Endothelial cell of umbilical vein (primary cell): Measurements from ENCODE around the gene ACAD9.

Experiments
- EZH2 ChIP-seq: IDR thresholded peaks from 2 replicates; pipeline ENCODE4 v1.6.1; 2012; ENCODE audit warnings: borderline replicate concordance, low read depth, mild to moderate bottlenecking, moderate library complexity, low read length, inconsistent platforms; ENCODE audit not compliant: severe bottlenecking
- GATA2 ChIP-seq: IDR thresholded peaks from 2 replicates; pipeline ENCODE4 v1.7.0; 2011; ENCODE audit warnings: low read depth, mild to moderate bottlenecking, moderate library complexity, mixed read lengths, low read length; ENCODE audit not compliant: insufficient read length, insufficient read depth
- JUN ChIP-seq: IDR thresholded peaks from 2 replicates; pipeline ENCODE4 v1.6.1; 2011; ENCODE audit warnings: borderline replicate concordance, low read depth; ENCODE audit not compliant: insufficient read length, insufficient read depth
- POLR2A ChIP-seq: IDR thresholded peaks from 2 replicates; pipeline ENCODE4 v1.6.1; 2012; ENCODE audit warnings: low read depth, mild to moderate bottlenecking, control low read depth, low read length
- POLR2AphosphoS5 ChIP-seq: IDR thresholded peaks from 2 replicates; pipeline ENCODE4 v1.6.1; 2012; ENCODE audit warnings: low read depth, mild to moderate bottlenecking, control low read depth, low read length, moderate library complexity; ENCODE audit not compliant: insufficient read depth
- TF ChIP-seq, protein P1 (sequence below), 2 donors: IDR thresholded peaks; 1 replicate in 1 of 2; 2 replicates in 1 of 2; pipeline ENCODE4 v1.5.1; 2011; ENCODE audit warnings: low read length in 2 of 2, mild to moderate bottlenecking in 2 of 2, moderate library complexity in 2 of 2, control low read depth in 1 of 2, inconsistent platforms in 1 of 2, low read depth in 1 of 2; ENCODE audit not compliant: insufficient read depth in 1 of 2; ENCODE audit errors: extremely low read depth in 1 of 2

- TF ChIP-seq, protein P1, sequence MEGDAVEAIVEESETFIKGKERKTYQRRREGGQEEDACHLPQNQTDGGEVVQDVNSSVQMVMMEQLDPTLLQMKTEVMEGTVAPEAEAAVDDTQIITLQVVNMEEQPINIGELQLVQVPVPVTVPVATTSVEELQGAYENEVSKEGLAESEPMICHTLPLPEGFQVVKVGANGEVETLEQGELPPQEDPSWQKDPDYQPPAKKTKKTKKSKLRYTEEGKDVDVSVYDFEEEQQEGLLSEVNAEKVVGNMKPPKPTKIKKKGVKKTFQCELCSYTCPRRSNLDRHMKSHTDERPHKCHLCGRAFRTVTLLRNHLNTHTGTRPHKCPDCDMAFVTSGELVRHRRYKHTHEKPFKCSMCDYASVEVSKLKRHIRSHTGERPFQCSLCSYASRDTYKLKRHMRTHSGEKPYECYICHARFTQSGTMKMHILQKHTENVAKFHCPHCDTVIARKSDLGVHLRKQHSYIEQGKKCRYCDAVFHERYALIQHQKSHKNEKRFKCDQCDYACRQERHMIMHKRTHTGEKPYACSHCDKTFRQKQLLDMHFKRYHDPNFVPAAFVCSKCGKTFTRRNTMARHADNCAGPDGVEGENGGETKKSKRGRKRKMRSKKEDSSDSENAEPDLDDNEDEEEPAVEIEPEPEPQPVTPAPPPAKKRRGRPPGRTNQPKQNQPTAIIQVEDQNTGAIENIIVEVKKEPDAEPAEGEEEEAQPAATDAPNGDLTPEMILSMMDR (IDR thresholded peaks at IDR 0.05; ENCODE audit: extremely low read depth in 1 of 2, insufficient read depth in 1 of 2, low read depth in 1 of 2, low read length in 2 of 2), result no peak
- TF ChIP-seq POLR2A (no peak), EZH2 (no peak), POLR2AphosphoS5 (no peak), JUN (no peak), GATA2 (no peak)
Observed at GRCh38 chr3:128854475-128854874, 24.9 kb upstream of the ACAD9 start.
